ENCODE data around the gene ILF3. TPM values are rescaled to one million over a fixed set of nuclear protein-coding genes. Genes with fewer than 3 reads are reported as not detected.

Gene ILF3
- total and polyA plus RNA-seq, 2 of the 13 experiments (the other 11 are each of a cell fraction or from before 2014, with no cell fraction given) = 120 to 173 TPM

DNA sequence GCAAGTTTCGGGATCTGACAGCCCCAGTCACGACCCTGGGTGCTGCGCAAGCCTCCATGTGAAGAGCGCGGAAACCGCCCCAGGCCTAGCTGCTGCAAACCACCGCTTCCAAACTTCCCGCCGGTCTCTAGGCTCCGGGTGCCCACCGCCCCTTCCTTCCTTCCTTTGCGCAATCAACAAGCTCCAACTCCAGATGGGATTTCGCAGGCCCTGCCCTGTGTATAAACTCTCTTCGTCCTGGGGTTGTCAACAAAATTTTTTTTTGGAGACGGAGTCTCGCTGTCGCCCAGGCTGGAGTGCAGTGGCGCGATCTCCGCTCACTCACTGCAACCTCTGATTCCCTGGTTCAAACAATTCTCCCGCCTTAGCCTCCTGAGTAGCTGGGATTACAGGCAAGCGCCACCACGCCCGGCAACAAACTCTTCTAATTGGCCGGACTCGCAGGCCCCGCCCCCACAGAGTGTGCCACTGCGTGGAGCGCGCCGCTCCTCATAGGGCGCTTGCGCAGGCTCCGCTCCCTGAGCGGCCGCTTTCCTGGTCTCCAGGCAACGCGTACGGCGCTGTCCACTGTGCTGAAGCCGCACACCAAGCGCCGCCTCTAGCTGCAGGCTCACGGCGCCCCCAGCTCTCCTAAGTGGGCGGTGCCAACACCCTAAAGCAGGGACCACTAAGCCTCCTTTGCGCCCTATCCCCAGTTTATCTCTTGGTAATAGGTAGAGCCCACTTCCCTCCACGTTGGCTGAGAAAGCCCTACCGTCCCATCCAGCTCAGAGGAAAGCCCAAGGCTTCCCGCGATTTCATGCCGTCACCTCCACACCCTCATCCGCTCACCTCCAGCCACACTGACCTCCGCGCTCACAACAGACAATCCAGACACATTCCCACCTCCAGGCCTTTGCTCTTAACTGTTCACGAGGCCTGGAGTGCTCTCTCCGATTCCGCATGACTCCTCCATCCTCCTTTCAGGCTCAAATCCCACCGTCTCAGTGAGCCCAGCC lies 41.6 kb downstream of the ILF3 start (continued):
- no peak; the same call in 1 of the 2 replicates for TF ChIP-seq ZFP90 (CRISPR knock-in tag; IDR thresholded peaks at IDR 0.05; ENCODE audit: borderline replicate concordance)
- peak; percentile 96 for TF ChIP-seq MXD3 (CRISPR knock-in tag; IDR thresholded peaks at IDR 0.05)
- TF ChIP-seq HMG20B (CRISPR knock-in tag; conservative IDR thresholded peaks at IDR 0.05) = no peak; the same call in 1 of the 2 replicates
- TF ChIP-seq PRDM4 (CRISPR knock-in tag; IDR thresholded peaks at IDR 0.05; ENCODE audit: borderline replicate concordance) = peak; percentile 92
- TF ChIP-seq ZNF12 (CRISPR knock-in tag; IDR thresholded peaks at IDR 0.05) = peak; percentile 88
- peak; percentile 59; the same call in 1 of the 2 replicates for TF ChIP-seq ZBTB7A (CRISPR knock-in tag; IDR thresholded peaks at IDR 0.05)
- TF ChIP-seq RNF2 (conservative IDR thresholded peaks at IDR 0.05; ENCODE audit: low read depth) = 0 out of 2 replicates have a peak, but pooled peaks have one; percentile 21
- TF ChIP-seq AGO1 (IDR thresholded peaks at IDR 0.05; ENCODE audit: low read depth, low read length, poor library complexity, severe bottlenecking) = peak; percentile 89
- no peak for TF ChIP-seq ZNF17 (CRISPR knock-in tag; IDR thresholded peaks at IDR 0.05)
- TF ChIP-seq POLR2AphosphoS2 (IDR thresholded peaks at IDR 0.05; ENCODE audit: low read depth, low read length) = no peak
- peak; percentile 57; the same call in 1 of the 2 replicates for TF ChIP-seq ZNF572 (CRISPR knock-in tag; IDR thresholded peaks at IDR 0.05)
- TF ChIP-seq ZNF737 (CRISPR knock-in tag; IDR thresholded peaks at IDR 0.05; ENCODE audit: borderline replicate concordance) = 0 out of 2 replicates have a peak, but pooled peaks have one; percentile 66
- TF ChIP-seq GABPA (IDR thresholded peaks at IDR 0.05; ENCODE audit: low read depth, low read length) = no peak
- no peak for TF ChIP-seq GABPA (CRISPR knock-in tag; IDR thresholded peaks at IDR 0.05; ENCODE audit: low read depth)
- TF ChIP-seq MED1 (CRISPR knock-in tag; IDR thresholded peaks at IDR 0.05) = peak; percentile 72; the same call in 1 of the 2 replicates
- TF ChIP-seq ELF4 (CRISPR knock-in tag; IDR thresholded peaks at IDR 0.05; ENCODE audit: borderline replicate concordance) = no peak
- no peak for TF ChIP-seq SP1 (IDR thresholded peaks at IDR 0.05)
- TF ChIP-seq SP1 (CRISPR knock-in tag; IDR thresholded peaks at IDR 0.05) = peak; percentile 68
- TF ChIP-seq, protein P1, sequence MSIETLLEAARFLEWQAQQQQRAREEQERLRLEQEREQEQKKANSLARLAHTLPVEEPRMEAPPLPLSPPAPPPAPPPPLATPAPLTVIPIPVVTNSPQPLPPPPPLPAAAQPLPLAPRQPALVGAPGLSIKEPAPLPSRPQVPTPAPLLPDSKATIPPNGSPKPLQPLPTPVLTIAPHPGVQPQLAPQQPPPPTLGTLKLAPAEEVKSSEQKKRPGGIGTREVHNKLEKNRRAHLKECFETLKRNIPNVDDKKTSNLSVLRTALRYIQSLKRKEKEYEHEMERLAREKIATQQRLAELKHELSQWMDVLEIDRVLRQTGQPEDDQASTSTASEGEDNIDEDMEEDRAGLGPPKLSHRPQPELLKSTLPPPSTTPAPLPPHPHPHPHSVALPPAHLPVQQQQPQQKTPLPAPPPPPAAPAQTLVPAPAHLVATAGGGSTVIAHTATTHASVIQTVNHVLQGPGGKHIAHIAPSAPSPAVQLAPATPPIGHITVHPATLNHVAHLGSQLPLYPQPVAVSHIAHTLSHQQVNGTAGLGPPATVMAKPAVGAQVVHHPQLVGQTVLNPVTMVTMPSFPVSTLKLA (IDR thresholded peaks at IDR 0.05) = peak; percentile 53
- TF ChIP-seq HMG20A (CRISPR knock-in tag; IDR thresholded peaks at IDR 0.05; ENCODE audit: borderline replicate concordance) = no peak
- TF ChIP-seq ZNF263 (CRISPR knock-in tag; IDR thresholded peaks at IDR 0.05) = peak; percentile 55; the same call in 1 of the 2 replicates
- no peak for TF ChIP-seq TBX3 (IDR thresholded peaks at IDR 0.05; ENCODE audit: borderline replicate concordance)
- no peak for TF ChIP-seq FOXK2 (IDR thresholded peaks at IDR 0.05)
- TF ChIP-seq ZNF10 (CRISPR knock-in tag; IDR thresholded peaks at IDR 0.05; ENCODE audit: borderline replicate concordance, low read depth) = no peak
- TF ChIP-seq GZF1 (CRISPR knock-in tag; IDR thresholded peaks at IDR 0.05) = peak; percentile 73; the same call in 1 of the 2 replicates
- peak; percentile 99 for TF ChIP-seq MIER2 (CRISPR knock-in tag; IDR thresholded peaks at IDR 0.05)
- peak; percentile 74 for TF ChIP-seq FOXO1 (CRISPR knock-in tag; IDR thresholded peaks at IDR 0.05)
- peak; percentile 93 for TF ChIP-seq REPIN1 (CRISPR knock-in tag; IDR thresholded peaks at IDR 0.05; ENCODE audit: borderline replicate concordance, low read depth)

Data from HepG2 (cell line).